NCI-H1417 (cell line): ENCODE results near the gene CEP72.
A peak's percentile ranks its signal among the peaks of the same experiment; 100 is the strongest.
"Not testable (repeated sequence)": the region's sequence is repeated elsewhere in the genome, so short reads cannot be mapped to it uniquely, and the experiment has no call there.

Experiments used
- DNase-seq, 3 experiments: peaks; one replicate each; lab custom pipeline; 2025; lab: John Stamatoyannopoulos, UW

The CEP72 gene

GRCh38 chr5:611731-612486 lies at the start of gene CEP72:
CEP72 (plus strand) TSS chr5:612340; CDS start chr5:612362, 22 bp downstream.
- DNase-seq: peak; percentile 88 to 93 (median 89)

- DNase-seq: peak in 1 of 3 experiments; percentile 16
Measured at GRCh38 chr5:565782-566440, 46.2 kb upstream of the CEP72 start.

- DNase-seq: no peak
Measured at GRCh38 chr5:566636-567309, 45.4 kb upstream of the CEP72 start.

GRCh38 chr5:567664-568060 lies 44.5 kb upstream of the CEP72 start:
- DNase-seq: no peak

- no peak for DNase-seq
Measured at GRCh38 chr5:568061-568781, 43.9 kb upstream of the CEP72 start.

GRCh38 chr5:568809-569208 lies 43.3 kb upstream of the CEP72 start:
- no peak for DNase-seq

GRCh38 chr5:569358-569867 lies 42.7 kb upstream of the CEP72 start:
- DNase-seq: no peak

GRCh38 chr5:569868-570361 lies 42.2 kb upstream of the CEP72 start:
- no peak for DNase-seq

- no peak for DNase-seq
Measured at GRCh38 chr5:570446-570845, 41.7 kb upstream of the CEP72 start.

- no peak for DNase-seq
Measured at GRCh38 chr5:570886-571285, 41.3 kb upstream of the CEP72 start.

GRCh38 chr5:571791-572190 lies 40.3 kb upstream of the CEP72 start:
- DNase-seq: peak in 1 of 3 experiments; percentile 11

GRCh38 chr5:572398-573019 lies 39.6 kb upstream of the CEP72 start:
- DNase-seq: peak in 2 of 3 experiments; percentile 35 to 87

GRCh38 chr5:573206-573605 lies 38.9 kb upstream of the CEP72 start:
- no peak for DNase-seq

GRCh38 chr5:573976-574375 lies 38.2 kb upstream of the CEP72 start:
- peak in 1 of 3 experiments; percentile 20 for DNase-seq

- DNase-seq: no peak
Measured at GRCh38 chr5:574906-575305, 37.2 kb upstream of the CEP72 start.

GRCh38 chr5:575636-576035 lies 36.5 kb upstream of the CEP72 start:
- no peak for DNase-seq

GRCh38 chr5:577214-577613 lies 34.9 kb upstream of the CEP72 start:
- DNase-seq: not testable (repeated sequence)

- DNase-seq: no peak
Measured at GRCh38 chr5:577800-578199, 34.3 kb upstream of the CEP72 start.

- no peak for DNase-seq
Measured at GRCh38 chr5:579211-579610, 32.9 kb upstream of the CEP72 start.

- DNase-seq: peak in 1 of 3 experiments; percentile 23
Measured at GRCh38 chr5:579746-580366, 32.3 kb upstream of the CEP72 start.

- no peak for DNase-seq
Measured at GRCh38 chr5:580436-580835, 31.7 kb upstream of the CEP72 start.
